CD14-positive monocyte (primary cell): ENCODE measurements around the gene IL26. TPM values are rescaled to one million over a fixed set of nuclear protein-coding genes. Genes with fewer than 3 reads are reported as not detected.

Experiments used
- DNase-seq, 3 donors: peaks; one replicate each; pipeline ENCODE4 v3.0.0-alpha.2; 2011 to 2022
- H2AFZ ChIP-seq: 2 replicates; pipeline ENCODE4 v1.6.0; 2012; ENCODE audit warnings: mild to moderate bottlenecking, low read depth, low read length, inconsistent platforms; ENCODE audit not compliant: insufficient read depth, poor library complexity, severe bottlenecking
- H3K27ac ChIP-seq, 2 donors: 1 replicate in 1 of 2; 2 replicates in 1 of 2; pipeline ENCODE4 v1.5.1; 2012 to 2013; ENCODE audit warnings: low read length in 2 of 2, control low read depth in 1 of 2, inconsistent platforms in 1 of 2, low read depth in 1 of 2, mild to moderate bottlenecking in 1 of 2
- H3K27me3 ChIP-seq, 2 donors: one replicate each; pipeline versions ENCODE4 v1.6.0 to v1.6.1; 2011 to 2013; ENCODE audit warnings: low read length in 2 of 2; ENCODE audit not compliant: control insufficient read depth in 2 of 2, insufficient read depth in 2 of 2
- H3K36me3 ChIP-seq, 2 donors: replicated peaks in 1 of 2; 1 replicate in 1 of 2; 2 replicates in 1 of 2; pipeline versions ENCODE4 v1.5.1 to v1.6.1; 2012 to 2013; ENCODE audit warnings: low read length in 2 of 2, control low read depth in 1 of 2, inconsistent platforms in 1 of 2, mild to moderate bottlenecking in 1 of 2; ENCODE audit not compliant: insufficient read depth in 2 of 2, control insufficient read depth in 1 of 2
- H3K4me1 ChIP-seq, 2 donors: 1 replicate in 1 of 2; 2 replicates in 1 of 2; pipeline versions ENCODE4 v1.5.1 to v1.6.1; 2012 to 2013; ENCODE audit warnings: low read length in 2 of 2, control low read depth in 1 of 2, inconsistent platforms in 1 of 2, mild to moderate bottlenecking in 1 of 2, moderate library complexity in 1 of 2; ENCODE audit not compliant: insufficient read depth in 2 of 2, control insufficient read depth in 1 of 2
- H3K4me2 ChIP-seq: replicated peaks from 2 replicates; pipeline ENCODE3; 2012; ENCODE audit warnings: low read length, moderate library complexity, mild to moderate bottlenecking; ENCODE audit not compliant: poor library complexity, severe bottlenecking; ENCODE audit errors: extremely low read depth
- H3K4me3 ChIP-seq, 3 experiments: fragments of 200-600 bp in 1 of 3; sonication (generic) in 1 of 3; replicated peaks in 1 of 3; 1 replicate in 2 of 3; 2 replicates in 1 of 3; pipeline ENCODE4 v1.5.1; 2011 to 2013; ENCODE audit warnings: low read length in 3 of 3, mild to moderate bottlenecking in 3 of 3, control low read depth in 2 of 3, low read depth in 2 of 3, inconsistent platforms in 1 of 3, moderate library complexity in 1 of 3
- H3K79me2 ChIP-seq: 2 replicates; pipeline ENCODE4 v1.6.0; 2012; ENCODE audit warnings: mild to moderate bottlenecking, control low read depth, inconsistent platforms, low read length, moderate library complexity; ENCODE audit not compliant: insufficient read depth
- H3K9ac ChIP-seq: 2 replicates; pipeline ENCODE4 v1.6.0; 2017; ENCODE audit warnings: low read length, mild to moderate bottlenecking; ENCODE audit not compliant: insufficient read depth, poor library complexity, severe bottlenecking
- H3K9me3 ChIP-seq, 2 donors: replicated peaks in 1 of 2; 1 replicate in 1 of 2; 2 replicates in 1 of 2; pipeline versions ENCODE4 v1.5.1 to v1.6.1; 2012 to 2013; ENCODE audit warnings: low read length in 2 of 2, control low read depth in 1 of 2; ENCODE audit not compliant: control insufficient read depth in 1 of 2, insufficient read depth in 1 of 2
- H4K20me1 ChIP-seq: 2 replicates; pipeline ENCODE4 v1.6.0; 2012; ENCODE audit warnings: mild to moderate bottlenecking, low read length, control low read depth, moderate library complexity; ENCODE audit not compliant: insufficient read depth
- H3K27ac Mint-ChIP-seq, 7 donors: one replicate each; pipeline ENCODE4 v1.8.0; 2020; ENCODE audit warnings: mild to moderate bottlenecking in 7 of 7, mixed read lengths in 7 of 7, moderate library complexity in 6 of 7, inconsistent platforms in 2 of 7
- H3K27me3 Mint-ChIP-seq, 3 donors: one replicate each; pipeline ENCODE4 v1.8.0; 2021 to 2022; ENCODE audit warnings: low read depth in 3 of 3, mild to moderate bottlenecking in 3 of 3, mixed read lengths in 3 of 3, moderate library complexity in 3 of 3, inconsistent platforms in 1 of 3
- H3K36me3 Mint-ChIP-seq, 2 donors: one replicate each; pipeline ENCODE4 v1.8.0; 2020; ENCODE audit warnings: mixed read lengths in 2 of 2, inconsistent platforms in 1 of 2, mild to moderate bottlenecking in 1 of 2
- H3K4me1 Mint-ChIP-seq: one replicate; pipeline ENCODE4 v1.8.0; 2020; ENCODE audit warnings: mild to moderate bottlenecking, mixed read lengths
- H3K4me3 Mint-ChIP-seq, 2 donors: one replicate each; pipeline ENCODE4 v1.8.0; 2020; ENCODE audit warnings: mild to moderate bottlenecking in 2 of 2, mixed read lengths in 2 of 2, moderate library complexity in 1 of 2
- H3K9me3 Mint-ChIP-seq, 7 donors: one replicate each; pipeline ENCODE4 v1.8.0; 2020 to 2022; ENCODE audit warnings: mixed read lengths in 7 of 7, mild to moderate bottlenecking in 6 of 7, moderate library complexity in 6 of 7, inconsistent platforms in 2 of 7
- CTCF ChIP-seq: fragments of 200-600 bp; IDR thresholded peaks from one replicate; pipeline ENCODE4 v1.8.0; 2022; ENCODE audit warnings: antibody characterized with exemption, mild to moderate bottlenecking
- WGBS: methylation state at CpG from one replicate; pipeline ENCODE4 v1.1.5; 2013; ENCODE audit warnings: missing lambda C conversion rate; ENCODE audit not compliant: insufficient coverage; 5-methylcytosine and 5-hydroxymethylcytosine counted together
- intact Hi-C, 2 donors: fragments of 100-400 bp; cut with micrococcal nuclease; formaldehyde crosslinking; loops; one replicate each; pipeline versions ENCODE4 v1.15.0 to v1.15.1; 2023
- polyA minus RNA-seq: library from RNA; depleted of rRNA, polyadenylated mRNA; stranded (reverse); fragments of >200 nt; gene quantifications from 2 replicates; pipeline ENCODE4 v1.2.3, GENCODE V29; 2012
- polyA plus RNA-seq, 3 donors: library from polyadenylated mRNA; depleted of rRNA in 1 of 3; unstranded in 2 of 3; stranded (reverse) in 1 of 3; fragments of 300-500 nt in 2 of 3; fragments of >200 nt in 1 of 3; fragmentation: Illumina TruSeq in 2 of 3; gene quantifications; 1 replicate in 2 of 3; 2 replicates in 1 of 3; pipeline ENCODE4 v1.2.3, GENCODE V29; 2012 to 2021
- total RNA-seq, 12 experiments: library from RNA in 1 of 12; stranded (reverse) in 1 of 12; fragments of 120-200 nt in 1 of 12; gene quantifications; one replicate each; pipeline ENCODE4 v1.2.4 and lab custom pipeline; 2013 to 2026; ENCODE audit warnings: mixed read lengths in 6 of 12, inconsistent platforms in 1 of 12

The IL26 gene
- not detected for total RNA-seq (2013)
- not detected for polyA plus RNA-seq
- polyA minus RNA-seq = not detected in 2 replicates
- 0 to 1.4 (median 0) reads per million in 11 experiments for total RNA-seq (lab: John Stamatoyannopoulos, UW)

- Mint-ChIP-seq H3K9me3 (no peaks in the 10 kb centered on the region), H3K36me3 (no peaks in the 10 kb centered on the region), H3K27me3 (peaks cover 0 to 16% (median 2%) of the 10 kb centered on the region in 3 donors), H3K27ac (no peak within 1 kb of the TSS), H3K4me3 (no peak within 1 kb of the TSS), H3K4me1 (peaks cover 6% of the 10 kb centered on the region)
- WGBS = 67% methylated on average over 4 of the region's 8 CpGs
- intact Hi-C loops = no loop called here
- H4K20me1 ChIP-seq = no peaks in the 10 kb centered on the region
- no peak within 1 kb of the TSS for H2AFZ ChIP-seq
- DNase-seq = no peak
- H3K4me1 ChIP-seq = peaks cover 0 to 5% of the 10 kb centered on the region in 2 donors
- H3K9ac ChIP-seq = no peak within 1 kb of the TSS
- no peaks in the 10 kb centered on the region for H3K36me3 ChIP-seq
- no peak within 1 kb of the TSS for H3K27ac ChIP-seq
- H3K4me3 ChIP-seq = no peak within 1 kb of the TSS
- no peaks in the 10 kb centered on the region for H3K9me3 ChIP-seq
- H3K79me2 ChIP-seq = no peaks in the 10 kb centered on the region
- no peaks in the 10 kb centered on the region for H3K27me3 ChIP-seq
- no peak for TF ChIP-seq CTCF
- H3K4me2 ChIP-seq = no peak within 1 kb of the TSS
Measured at GRCh38 chr12:68225576-68226476, at the start of gene IL26. Gene IL26, minus strand, starts transcription at chr12:68225810. Its CDS starts 54 bp downstream, at chr12:68225756.

- Mint-ChIP-seq H3K4me1 (peaks cover 22% of the 10 kb centered on the region), H3K27me3 (peaks cover 0 to 2% (median 2%) of the 10 kb centered on the region in 3 donors), H3K4me3 (no peak overlapping the region), H3K36me3 (no peaks in the 10 kb centered on the region), H3K27ac (no peak overlapping the region), H3K9me3 (no peaks in the 10 kb centered on the region)
- Histone ChIP-seq H3K79me2 (no peaks in the 10 kb centered on the region), H3K4me1 (peaks cover 7 to 13% of the 10 kb centered on the region in 2 donors), H3K4me2 (no peak overlapping the region), H3K36me3 (no peaks in the 10 kb centered on the region), H3K4me3 (no peak overlapping the region), H4K20me1 (no peaks in the 10 kb centered on the region), H3K9me3 (no peaks in the 10 kb centered on the region), H2AFZ (no peak overlapping the region), H3K27ac (no peak overlapping the region), H3K9ac (no peak overlapping the region), H3K27me3 (no peaks in the 10 kb centered on the region)
- DNase-seq = no peak
- intact Hi-C loops = no loop called here
- TF ChIP-seq CTCF = no peak
Measured at GRCh38 chr12:68272732-68273131, 47.1 kb upstream of the IL26 start.
